Panc1 (cell line): ENCODE measurements around the gene CASP14. TPM values are rescaled to one million over a fixed set of nuclear protein-coding genes. Genes with fewer than 3 reads are reported as not detected.

Experiments used
- ATAC-seq: fragments of 200-7000 bp; cut with Tn5 transposase; 2 replicates; pipeline ENCODE4 v1.9.1; 2020; ENCODE audit warnings: mild to moderate bottlenecking, moderate library complexity
- BruUV-seq: library from RNA; stranded (reverse); fragments of 400-500 nt; replicated peaks from 2 replicates; lab custom pipeline; 2021; lab: Mats Ljungman, UMichigan
- CTCF ChIA-PET: fragments of 300-600 bp; sonication (Branson Sonifier 250); formaldehyde crosslinking; loops from one replicate; lab custom pipeline; 2022; ENCODE audit warnings: antibody characterized with exemption; lab: Charles Lee
- POLR2A ChIA-PET: fragments of 300-600 bp; sonication (Branson Sonifier 250); formaldehyde crosslinking; loops from one replicate; lab custom pipeline; 2022; ENCODE audit warnings: antibody characterized with exemption; lab: Charles Lee
- DNase-seq: peaks from one replicate; pipeline ENCODE4 v3.0.0-alpha.2; 2010; ENCODE audit warnings: low read depth, low spot score
- H3K27ac ChIP-seq: 2 replicates; pipeline ENCODE4 v1.5.1; 2011; ENCODE audit warnings: mild to moderate bottlenecking, low read length, inconsistent platforms
- H3K27me3 ChIP-seq: fragments of 200-500 bp; sonication (Bioruptor generic); 2 replicates; pipeline ENCODE4 v1.6.0; 2014; ENCODE audit warnings: low read length, inconsistent platforms; ENCODE audit not compliant: control insufficient read depth, insufficient read depth
- H3K36me3 ChIP-seq: fragments of 200-500 bp; sonication (Bioruptor generic); 2 replicates; pipeline ENCODE4 v1.5.1; 2014; ENCODE audit warnings: inconsistent platforms, mild to moderate bottlenecking, low read length, moderate library complexity; ENCODE audit not compliant: control insufficient read depth, insufficient read depth
- H3K4me1 ChIP-seq: 2 replicates; pipeline ENCODE4 v1.5.1; 2011; ENCODE audit warnings: inconsistent platforms, mild to moderate bottlenecking, low read length, moderate library complexity; ENCODE audit not compliant: control insufficient read depth, insufficient read depth
- H3K4me3 ChIP-seq, 2 experiments: 2 replicates each; pipeline ENCODE4 v1.5.1; 2011 to 2012; ENCODE audit warnings: low read depth in 2 of 2, low read length in 2 of 2, mild to moderate bottlenecking in 2 of 2, inconsistent platforms in 1 of 2, moderate library complexity in 1 of 2
- H3K9me3 ChIP-seq: fragments of 200-500 bp; sonication (Bioruptor generic); 2 replicates; pipeline ENCODE4 v1.5.1; 2014; ENCODE audit warnings: low read depth, mild to moderate bottlenecking, inconsistent platforms, low read length, moderate library complexity; ENCODE audit not compliant: control insufficient read depth, insufficient read depth
- POLR2AphosphoS5 ChIP-seq: IDR thresholded peaks from 2 replicates; pipeline ENCODE4 v1.6.1; 2012; ENCODE audit warnings: mild to moderate bottlenecking, low read depth, low read length, moderate library complexity
- SIN3A ChIP-seq: IDR thresholded peaks from 2 replicates; pipeline ENCODE4 v1.6.1; 2012; ENCODE audit warnings: low read depth, mild to moderate bottlenecking, low read length, moderate library complexity, borderline replicate concordance; ENCODE audit not compliant: insufficient read depth
- TCF7L2 ChIP-seq: IDR thresholded peaks from 2 replicates; pipeline ENCODE4 v1.6.1; 2011; ENCODE audit warnings: mild to moderate bottlenecking, low read depth, low read length, inconsistent platforms
- in situ Hi-C: cut with HindIII; loops from 2 replicates; pipeline ENCODE4 v1.10.0; 2016; ENCODE audit warnings: low sequenced_read_pairs, low pct_unique_long_range_greater_than_20kb
- intact Hi-C: fragments of 100-400 bp; cut with micrococcal nuclease; formaldehyde crosslinking; loops from one replicate; pipeline ENCODE4 v1.10.0; 2022; ENCODE audit not compliant: unreplicated experiment
- total RNA-seq: library from RNA; stranded (reverse); gene quantifications from one replicate; pipeline ENCODE4 v1.2.1, GENCODE V29; 2021; ENCODE audit not compliant: unreplicated experiment
- TF ChIP-seq, protein P1 (sequence below): fragments of 450-650 bp; IDR thresholded peaks from 2 replicates; pipeline ENCODE4 v1.5.1; 2017; ENCODE audit warnings: mild to moderate bottlenecking
- TF ChIP-seq, protein P2 (sequence below), 2 experiments: IDR thresholded peaks; 2 replicates each; pipeline ENCODE4 v1.6.1; 2011 to 2012; ENCODE audit warnings: low read depth in 2 of 2, control low read depth in 1 of 2, low read length in 1 of 2, mild to moderate bottlenecking in 1 of 2, moderate library complexity in 1 of 2; ENCODE audit not compliant: insufficient read depth in 1 of 2

The CASP14 gene
- total RNA-seq, 1 experiment from 2014 or later: not detected

- H3K4me3 ChIP-seq: peak overlapping the region; percentile 9 to 24; a peak in 2 of 4 replicates
- in situ Hi-C loops: no loop called here
- ChIA-PET CTCF (interaction anchor here (0.6 to 1.0 kb wide), 3 partner anchors 18 to 40 kb away, joined by 3 to 13 read pairs (median 4); no protein-coding TSS in a partner anchor), POLR2A (no interaction called here)
- no peaks in the 10 kb centered on the region for H3K36me3 ChIP-seq
- no peaks in the 10 kb centered on the region for H3K27me3 ChIP-seq
- no TSS peak for BruUV-seq
- intact Hi-C loops: no loop called here
- H3K27ac ChIP-seq: peak overlapping the region; percentile 88
- ATAC-seq: peak; percentile 96
- TF ChIP-seq TCF7L2 (peak; percentile 79), SIN3A (no peak), POLR2AphosphoS5 (peak; percentile 47; the same call in 1 of the 2 replicates)
- TF ChIP-seq, protein P1, sequence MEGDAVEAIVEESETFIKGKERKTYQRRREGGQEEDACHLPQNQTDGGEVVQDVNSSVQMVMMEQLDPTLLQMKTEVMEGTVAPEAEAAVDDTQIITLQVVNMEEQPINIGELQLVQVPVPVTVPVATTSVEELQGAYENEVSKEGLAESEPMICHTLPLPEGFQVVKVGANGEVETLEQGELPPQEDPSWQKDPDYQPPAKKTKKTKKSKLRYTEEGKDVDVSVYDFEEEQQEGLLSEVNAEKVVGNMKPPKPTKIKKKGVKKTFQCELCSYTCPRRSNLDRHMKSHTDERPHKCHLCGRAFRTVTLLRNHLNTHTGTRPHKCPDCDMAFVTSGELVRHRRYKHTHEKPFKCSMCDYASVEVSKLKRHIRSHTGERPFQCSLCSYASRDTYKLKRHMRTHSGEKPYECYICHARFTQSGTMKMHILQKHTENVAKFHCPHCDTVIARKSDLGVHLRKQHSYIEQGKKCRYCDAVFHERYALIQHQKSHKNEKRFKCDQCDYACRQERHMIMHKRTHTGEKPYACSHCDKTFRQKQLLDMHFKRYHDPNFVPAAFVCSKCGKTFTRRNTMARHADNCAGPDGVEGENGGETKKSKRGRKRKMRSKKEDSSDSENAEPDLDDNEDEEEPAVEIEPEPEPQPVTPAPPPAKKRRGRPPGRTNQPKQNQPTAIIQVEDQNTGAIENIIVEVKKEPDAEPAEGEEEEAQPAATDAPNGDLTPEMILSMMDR: peak; percentile 73
- H3K9me3 ChIP-seq: no peaks in the 10 kb centered on the region
- DNase-seq: no peak
- H3K4me1 ChIP-seq: peaks cover 9% of the 10 kb centered on the region
Observed at GRCh38 chr19:15072930-15073647, 23.8 kb downstream of the CASP14 start.

DNA sequence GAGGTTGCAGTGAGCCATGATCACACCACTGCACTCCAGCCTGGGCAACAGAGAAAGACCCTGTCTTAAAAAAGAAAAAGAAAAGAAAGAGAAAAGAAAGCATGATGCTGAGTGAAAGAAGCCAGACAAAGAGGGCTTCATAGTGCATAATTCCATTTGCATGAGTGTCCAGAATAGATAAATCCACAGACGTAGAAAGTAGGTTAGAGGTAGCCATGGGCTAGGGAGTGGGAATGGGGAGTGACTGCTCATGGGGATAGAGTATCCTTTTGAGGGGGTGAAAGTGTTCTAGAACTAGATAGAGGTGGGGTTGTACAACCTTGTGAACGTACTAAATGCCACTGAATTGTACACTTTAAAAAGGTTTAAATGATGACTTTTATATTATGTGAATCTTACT is 25.1 kb downstream of the CASP14 start:
- peak overlapping the region; percentile 88 for H3K27ac ChIP-seq
- peaks cover 9% of the 10 kb centered on the region for H3K4me1 ChIP-seq
- no peak for ATAC-seq
- H3K4me3 ChIP-seq: no peak overlapping the region
- H3K9me3 ChIP-seq: no peaks in the 10 kb centered on the region
- BruUV-seq: no TSS peak
- ChIA-PET POLR2A (no interaction called here), CTCF (interaction anchor here (0.6 kb wide), 1 partner anchor 159 kb away, joined by 3 read pairs; no protein-coding TSS in a partner anchor)
- intact Hi-C loops: no loop called here
- no peaks in the 10 kb centered on the region for H3K36me3 ChIP-seq
- no peaks in the 10 kb centered on the region for H3K27me3 ChIP-seq
- in situ Hi-C loops: no loop called here
- TF ChIP-seq, protein P1: no peak
- TF ChIP-seq, protein P2, sequence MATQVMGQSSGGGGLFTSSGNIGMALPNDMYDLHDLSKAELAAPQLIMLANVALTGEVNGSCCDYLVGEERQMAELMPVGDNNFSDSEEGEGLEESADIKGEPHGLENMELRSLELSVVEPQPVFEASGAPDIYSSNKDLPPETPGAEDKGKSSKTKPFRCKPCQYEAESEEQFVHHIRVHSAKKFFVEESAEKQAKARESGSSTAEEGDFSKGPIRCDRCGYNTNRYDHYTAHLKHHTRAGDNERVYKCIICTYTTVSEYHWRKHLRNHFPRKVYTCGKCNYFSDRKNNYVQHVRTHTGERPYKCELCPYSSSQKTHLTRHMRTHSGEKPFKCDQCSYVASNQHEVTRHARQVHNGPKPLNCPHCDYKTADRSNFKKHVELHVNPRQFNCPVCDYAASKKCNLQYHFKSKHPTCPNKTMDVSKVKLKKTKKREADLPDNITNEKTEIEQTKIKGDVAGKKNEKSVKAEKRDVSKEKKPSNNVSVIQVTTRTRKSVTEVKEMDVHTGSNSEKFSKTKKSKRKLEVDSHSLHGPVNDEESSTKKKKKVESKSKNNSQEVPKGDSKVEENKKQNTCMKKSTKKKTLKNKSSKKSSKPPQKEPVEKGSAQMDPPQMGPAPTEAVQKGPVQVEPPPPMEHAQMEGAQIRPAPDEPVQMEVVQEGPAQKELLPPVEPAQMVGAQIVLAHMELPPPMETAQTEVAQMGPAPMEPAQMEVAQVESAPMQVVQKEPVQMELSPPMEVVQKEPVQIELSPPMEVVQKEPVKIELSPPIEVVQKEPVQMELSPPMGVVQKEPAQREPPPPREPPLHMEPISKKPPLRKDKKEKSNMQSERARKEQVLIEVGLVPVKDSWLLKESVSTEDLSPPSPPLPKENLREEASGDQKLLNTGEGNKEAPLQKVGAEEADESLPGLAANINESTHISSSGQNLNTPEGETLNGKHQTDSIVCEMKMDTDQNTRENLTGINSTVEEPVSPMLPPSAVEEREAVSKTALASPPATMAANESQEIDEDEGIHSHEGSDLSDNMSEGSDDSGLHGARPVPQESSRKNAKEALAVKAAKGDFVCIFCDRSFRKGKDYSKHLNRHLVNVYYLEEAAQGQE (IDR thresholded peaks at IDR 0.05; ENCODE audit: insufficient read depth in 1 of 2, low read depth in 2 of 2, low read length in 1 of 2): no peak
- no peak for DNase-seq
